ENCODE measurements around the gene GJB3.

GJB3 gene

GRCh38 chr1:34827341-34827941 lies 46.4 kb downstream of the GJB3 start:
- DNase-seq, result no peak

- no peak for DNase-seq
Measured at GRCh38 chr1:34828611-34829010, 47.6 kb downstream of the GJB3 start.

GRCh38 chr1:34829250-34829649 lies 48.2 kb downstream of the GJB3 start:
- no peak for DNase-seq

- no peak for DNase-seq
Measured at GRCh38 chr1:34831721-34832246, 50.8 kb downstream of the GJB3 start.

- no peak for DNase-seq
Measured at GRCh38 chr1:34833711-34834110, 52.7 kb downstream of the GJB3 start.

Measured in activated naive CD4-positive, alpha-beta T cell (primary cell).